GM12873 (cell line): ENCODE measurements around the gene APOBEC2.

Experiments
- CTCF ChIP-seq: IDR thresholded peaks from 2 replicates; pipeline ENCODE4 v1.5.1; 2012; ENCODE audit warnings: low read depth, mild to moderate bottlenecking, moderate library complexity, low read length, control low read depth; ENCODE audit not compliant: insufficient read depth; ENCODE audit errors: missing control alignments

The APOBEC2 gene

GRCh38 chr6:41040101-41040939 lies 12.7 kb upstream of the APOBEC2 start:
- TF ChIP-seq CTCF = no peak

GRCh38 chr6:41040940-41041536 lies 12.0 kb upstream of the APOBEC2 start:
- no peak for TF ChIP-seq CTCF

DNA sequence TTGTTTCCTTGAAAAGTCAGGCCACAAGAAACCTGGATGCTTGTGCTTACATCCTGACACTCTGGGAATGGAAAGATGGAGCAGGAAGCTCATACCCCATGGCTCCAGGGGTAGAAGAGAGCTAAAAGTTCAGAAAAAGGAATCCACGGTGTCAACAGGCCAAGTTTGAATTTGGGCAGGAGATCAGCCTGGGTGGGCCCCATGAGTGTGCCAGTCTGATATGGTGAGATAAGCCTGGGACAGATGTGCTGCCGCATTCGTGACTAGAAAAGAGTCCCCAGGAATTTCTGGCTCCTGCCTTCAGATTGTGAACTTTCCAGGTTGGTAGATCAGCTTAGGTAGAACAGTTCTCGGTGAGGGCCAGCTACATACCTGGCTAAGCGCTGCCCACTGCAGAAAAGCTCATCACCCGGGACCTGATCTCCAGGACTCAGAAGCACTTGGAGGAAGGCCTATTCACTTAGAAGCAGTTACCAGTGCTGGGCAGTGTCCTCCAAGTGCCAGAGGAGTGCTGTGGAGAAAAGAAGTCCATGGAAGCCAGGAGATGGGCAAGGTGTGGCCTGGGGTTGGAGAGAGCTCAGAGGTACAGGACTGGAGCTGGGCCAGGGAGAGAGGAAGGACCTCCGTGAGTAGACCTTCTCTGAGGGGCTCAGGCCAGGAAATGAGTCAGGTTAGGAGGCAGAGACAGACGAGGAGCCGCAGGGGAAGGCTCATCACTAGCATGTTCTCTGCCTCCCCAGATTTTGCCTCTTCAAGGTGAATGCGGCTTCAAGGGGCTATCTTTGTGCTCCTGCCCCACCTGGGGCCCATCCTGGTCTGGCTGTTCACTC lies 10.6 kb upstream of the APOBEC2 start, which contains the start of gene TSPO2:
TSPO2 (plus strand) TSS at position 242 of the 830 bp plus-strand sequence; CDS start at position 761, 519 bp downstream.
- no peak for TF ChIP-seq CTCF

DNA sequence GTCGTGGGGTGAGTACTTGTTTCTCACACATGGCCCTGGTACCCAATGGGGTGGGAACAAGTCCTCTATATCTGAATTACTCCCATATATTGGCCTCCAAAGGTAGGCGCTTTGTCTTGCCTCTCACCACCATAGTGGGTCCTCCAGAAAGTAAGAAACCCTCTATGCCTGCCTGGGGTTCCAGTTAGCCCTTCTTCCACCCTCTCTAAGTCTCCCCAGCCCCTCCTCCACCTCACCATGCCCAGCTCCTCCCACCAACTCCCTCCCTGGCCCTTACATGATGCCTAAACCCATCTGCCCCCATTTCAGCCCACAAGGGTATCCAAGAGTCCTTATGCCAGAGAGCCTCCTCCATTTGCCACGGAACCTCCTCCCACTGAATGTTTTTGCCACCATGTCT lies 9.9 kb upstream of the APOBEC2 start:
- TF ChIP-seq CTCF = no peak

GRCh38 chr6:41045664-41046063 lies 7.3 kb upstream of the APOBEC2 start:
- TF ChIP-seq CTCF = no peak

DNA sequence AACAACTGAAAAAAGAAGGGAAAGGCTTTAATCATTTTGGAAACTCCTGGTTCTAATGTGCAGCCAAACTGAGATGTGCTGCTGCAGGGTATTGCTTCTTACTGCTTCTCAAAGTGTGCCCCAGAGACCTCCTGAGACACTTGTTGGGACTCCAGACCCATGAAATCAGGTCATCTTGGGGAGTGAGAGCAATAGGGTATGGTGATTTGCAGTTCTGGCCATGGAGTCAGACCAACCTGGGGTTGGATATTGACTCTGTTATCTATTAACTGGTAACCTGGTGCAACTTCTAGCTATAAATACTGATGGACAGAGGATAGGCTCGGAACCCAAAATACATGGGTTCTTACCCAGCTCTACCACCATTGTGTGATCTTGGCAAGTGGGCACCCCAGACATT lies 6.9 kb upstream of the APOBEC2 start:
- TF ChIP-seq CTCF = no peak

GRCh38 chr6:41047306-41047705 lies 5.7 kb upstream of the APOBEC2 start:
- TF ChIP-seq CTCF = no peak
